Endothelial cell of umbilical vein (primary cell): ENCODE measurements around the gene TMPRSS9. TPM values are rescaled to one million over a fixed set of nuclear protein-coding genes. Genes with fewer than 3 reads are reported as not detected.

Experiments used
- BruUV-seq: library from RNA; stranded (reverse); fragments of 400-500 nt; replicated peaks from 2 replicates; lab custom pipeline; 2021; lab: Mats Ljungman, UMichigan
- CTCF ChIA-PET: fragments of 300-600, 350-600 bp; sonication (Branson Sonifier 250); formaldehyde crosslinking; loops from one replicate; lab custom pipeline; 2021; ENCODE audit warnings: antibody characterized with exemption, inconsistent platforms; lab: Charles Lee
- POLR2A ChIA-PET: fragments of 300-600, 350-600 bp; sonication (Branson Sonifier 250); formaldehyde crosslinking; loops from one replicate; lab custom pipeline; 2021; ENCODE audit warnings: antibody characterized with exemption, inconsistent platforms; lab: Charles Lee
- DNase-seq: peaks from one replicate; pipeline ENCODE4 v3.0.0-alpha.2; 2011; ENCODE audit warnings: low read depth, low spot score
- FAIRE-seq: peaks from 2 replicates; lab custom pipeline; 2011; peaks lifted over from hg19 to GRCh38; lab: Jason Lieb, UNC
- H2AFZ ChIP-seq: 2 replicates; pipeline ENCODE4 v1.6.0; 2012; ENCODE audit warnings: low read depth, low read length, control low read depth, inconsistent platforms
- H3K27ac ChIP-seq: 2 replicates; pipeline ENCODE4 v1.5.1; 2011; ENCODE audit warnings: low read depth, mild to moderate bottlenecking, control low read depth, low read length, moderate library complexity; ENCODE audit not compliant: insufficient read depth
- H3K27me3 ChIP-seq, 2 experiments: 2 replicates each; pipeline versions ENCODE4 v1.6.0 to v1.6.1; 2011; ENCODE audit warnings: low read length in 2 of 2, mixed read lengths in 1 of 2; ENCODE audit not compliant: control insufficient read depth in 2 of 2, insufficient read depth in 2 of 2
- H3K36me3 ChIP-seq, 2 experiments: 2 replicates in 1 of 2; 3 replicates in 1 of 2; pipeline ENCODE4 v1.5.1; 2011; ENCODE audit warnings: low read length in 2 of 2, mild to moderate bottlenecking in 1 of 2, moderate library complexity in 1 of 2; ENCODE audit not compliant: control insufficient read depth in 2 of 2, insufficient read depth in 2 of 2; ENCODE audit errors: extremely low read depth in 1 of 2
- H3K4me1 ChIP-seq: 3 replicates; pipeline ENCODE4 v1.5.1; 2011; ENCODE audit warnings: mild to moderate bottlenecking, low read length; ENCODE audit not compliant: control insufficient read depth, insufficient read depth; ENCODE audit errors: extremely low read depth
- H3K4me2 ChIP-seq: 2 replicates; pipeline ENCODE4 v1.6.1; 2011; ENCODE audit warnings: low read length, control low read depth, mixed read lengths; ENCODE audit not compliant: insufficient read depth
- H3K4me3 ChIP-seq, 3 experiments: fragments of 200-600 bp in 1 of 3; sonication (generic), shearing (Covaris generic) in 1 of 3; replicated peaks in 1 of 3; 2 replicates each; pipeline ENCODE4 v1.5.1; 2011 to 2016; ENCODE audit warnings: control low read depth in 3 of 3, low read length in 3 of 3, mild to moderate bottlenecking in 2 of 3, inconsistent platforms in 1 of 3, low read depth in 1 of 3, moderate library complexity in 1 of 3; ENCODE audit not compliant: insufficient read depth in 1 of 3
- H3K79me2 ChIP-seq: 2 replicates; pipeline ENCODE4 v1.6.0; 2012; ENCODE audit warnings: low read length, inconsistent platforms; ENCODE audit not compliant: control insufficient read depth, insufficient read depth
- H3K9ac ChIP-seq: replicated peaks from 2 replicates; pipeline ENCODE3; 2011; ENCODE audit warnings: low read length, control low read depth; ENCODE audit not compliant: insufficient read depth; ENCODE audit errors: extremely low read depth
- H3K9me1 ChIP-seq: replicated peaks from 3 replicates; pipeline ENCODE4 v1.6.0; 2011; ENCODE audit warnings: mild to moderate bottlenecking, low read length; ENCODE audit not compliant: control insufficient read depth, insufficient read depth; ENCODE audit errors: extremely low read depth
- H3K9me3 ChIP-seq: replicated peaks from 2 replicates; pipeline ENCODE4 v1.5.1; 2012; ENCODE audit warnings: low read length, inconsistent platforms; ENCODE audit not compliant: control insufficient read depth, insufficient read depth
- H4K20me1 ChIP-seq: replicated peaks from 2 replicates; pipeline ENCODE3; 2011; ENCODE audit warnings: mild to moderate bottlenecking, low read length; ENCODE audit not compliant: control insufficient read depth, insufficient read depth; ENCODE audit errors: extremely low read depth
- CTCF ChIP-seq, 2 donors: IDR thresholded peaks; 1 replicate in 1 of 2; 2 replicates in 1 of 2; pipeline ENCODE4 v1.5.1; 2011; ENCODE audit warnings: low read length in 2 of 2, mild to moderate bottlenecking in 2 of 2, moderate library complexity in 2 of 2, control low read depth in 1 of 2, inconsistent platforms in 1 of 2, low read depth in 1 of 2; ENCODE audit not compliant: insufficient read depth in 1 of 2; ENCODE audit errors: extremely low read depth in 1 of 2
- EZH2 ChIP-seq: IDR thresholded peaks from 2 replicates; pipeline ENCODE4 v1.6.1; 2012; ENCODE audit warnings: borderline replicate concordance, low read depth, mild to moderate bottlenecking, moderate library complexity, low read length, inconsistent platforms; ENCODE audit not compliant: severe bottlenecking
- FOS ChIP-seq: IDR thresholded peaks from 2 replicates; pipeline ENCODE4 v1.6.1; 2011; ENCODE audit warnings: mild to moderate bottlenecking, low read length, moderate library complexity, borderline replicate concordance; ENCODE audit not compliant: insufficient read depth
- GATA2 ChIP-seq: IDR thresholded peaks from 2 replicates; pipeline ENCODE4 v1.7.0; 2011; ENCODE audit warnings: low read depth, mild to moderate bottlenecking, moderate library complexity, mixed read lengths, low read length; ENCODE audit not compliant: insufficient read length, insufficient read depth
- JUN ChIP-seq: IDR thresholded peaks from 2 replicates; pipeline ENCODE4 v1.6.1; 2011; ENCODE audit warnings: borderline replicate concordance, low read depth; ENCODE audit not compliant: insufficient read length, insufficient read depth
- MAX ChIP-seq: IDR thresholded peaks from 2 replicates; pipeline ENCODE4 v1.6.1; 2011; ENCODE audit not compliant: insufficient read depth, insufficient read length
- MYC ChIP-seq: IDR thresholded peaks from one replicate; pipeline ENCODE4 v1.6.1; 2011; ENCODE audit warnings: mild to moderate bottlenecking, low read depth, low read length
- POLR2A ChIP-seq: IDR thresholded peaks from 2 replicates; pipeline ENCODE4 v1.6.1; 2012; ENCODE audit warnings: low read depth, mild to moderate bottlenecking, control low read depth, low read length
- POLR2AphosphoS5 ChIP-seq: IDR thresholded peaks from 2 replicates; pipeline ENCODE4 v1.6.1; 2012; ENCODE audit warnings: low read depth, mild to moderate bottlenecking, control low read depth, low read length, moderate library complexity; ENCODE audit not compliant: insufficient read depth
- dilution Hi-C: fragments of 300-500 bp; cut with MboI; formaldehyde crosslinking; loops from one replicate; pipeline ENCODE4 v1.15.0; 2019; ENCODE audit warnings: low sequenced_read_pairs; ENCODE audit not compliant: extremely low pct_ligation_motif_present
- intact Hi-C: fragments of 100-400 bp; cut with micrococcal nuclease; formaldehyde crosslinking; loops from one replicate; pipeline ENCODE4 v1.10.0; 2022
- polyA plus RNA-seq, 4 experiments: library from polyadenylated mRNA; depleted of rRNA in 3 of 4; stranded (reverse) in 3 of 4; unstranded in 1 of 4; fragments of >200 nt; gene quantifications; 2 replicates each; pipeline versions ENCODE4 v1.2.1 to v1.2.3, GENCODE V29; 2011 to 2012; ENCODE audit warnings: missing spikeins in 1 of 4
- total RNA-seq: library from RNA; stranded (reverse); gene quantifications from 2 replicates; pipeline ENCODE4 v1.2.3, GENCODE V29; 2021

Gene TMPRSS9
- total and polyA plus RNA-seq, 2 donors (not counting 3 experiments of a cell fraction or from before 2014, with no cell fraction given), result not detected

- no peak overlapping the region for H2AFZ ChIP-seq
- intact Hi-C loops (no loop called here), dilution Hi-C loops (no loop called here)
- no peak overlapping the region for H3K4me3 ChIP-seq
- no peak overlapping the region for H3K4me2 ChIP-seq
- no peak for DNase-seq
- H3K79me2 ChIP-seq, result no peaks in the 10 kb centered on the region
- no TSS peak for BruUV-seq
- H3K9me3 ChIP-seq, result no peaks in the 10 kb centered on the region
- no peak overlapping the region for H3K9ac ChIP-seq
- H3K4me1 ChIP-seq, result peaks cover 2% of the 10 kb centered on the region
- H3K27me3 ChIP-seq, result no peaks in the 10 kb centered on the region
- CTCF ChIA-PET, result no interaction called here
- no peak for FAIRE-seq
- H3K27ac ChIP-seq, result no peak overlapping the region
- H3K9me1 ChIP-seq, result no peaks in the 10 kb centered on the region
- TF ChIP-seq GATA2 (no peak), POLR2A (no peak), CTCF (IDR thresholded peaks at IDR 0.05; ENCODE audit: extremely low read depth in 1 of 2, insufficient read depth in 1 of 2, low read depth in 1 of 2, low read length in 2 of 2) (no peak), JUN (no peak), POLR2AphosphoS5 (no peak), MAX (no peak), EZH2 (no peak), FOS (no peak), MYC (no peak)
- no peaks in the 10 kb centered on the region for H4K20me1 ChIP-seq
- POLR2A ChIA-PET, result no interaction called here
- peaks cover 0 to 1% of the 10 kb centered on the region in 2 experiments for H3K36me3 ChIP-seq
Observed at GRCh38 chr19:2413159-2413558, 53.1 kb downstream of the TMPRSS9 start.
